ENCODE results near the gene RPL27A.

Gene RPL27A

DNA sequence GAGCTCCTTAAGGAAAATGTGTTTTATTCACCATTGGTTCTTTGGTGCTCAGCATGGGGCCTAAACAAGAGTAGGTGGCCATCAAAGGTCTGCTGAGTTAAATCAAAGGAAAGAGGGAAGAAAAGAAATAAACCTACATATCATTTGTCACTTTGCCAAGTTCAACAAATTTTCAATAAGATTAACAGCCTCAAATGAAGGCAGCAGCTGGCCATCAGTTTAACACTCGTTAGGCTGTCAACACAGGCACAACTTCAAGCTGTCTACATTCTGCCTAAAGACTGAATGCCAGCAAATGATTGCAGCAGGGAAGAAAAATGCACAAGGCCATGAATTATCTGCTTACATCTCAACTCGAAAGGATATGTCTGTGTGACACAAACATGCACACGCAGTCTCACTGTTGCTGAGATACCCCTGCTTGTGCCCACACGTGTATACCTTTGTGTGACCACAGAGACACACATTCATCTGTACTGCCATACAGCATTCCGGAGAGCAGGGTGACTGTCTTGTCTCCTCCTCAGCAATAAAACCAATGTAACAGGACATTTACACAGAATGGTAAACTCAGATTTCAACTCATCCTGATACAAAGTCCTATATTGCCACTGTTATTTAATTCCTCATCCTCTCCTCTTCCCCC is 40.3 kb upstream of the RPL27A start:
- TF ChIP-seq, protein P1, sequence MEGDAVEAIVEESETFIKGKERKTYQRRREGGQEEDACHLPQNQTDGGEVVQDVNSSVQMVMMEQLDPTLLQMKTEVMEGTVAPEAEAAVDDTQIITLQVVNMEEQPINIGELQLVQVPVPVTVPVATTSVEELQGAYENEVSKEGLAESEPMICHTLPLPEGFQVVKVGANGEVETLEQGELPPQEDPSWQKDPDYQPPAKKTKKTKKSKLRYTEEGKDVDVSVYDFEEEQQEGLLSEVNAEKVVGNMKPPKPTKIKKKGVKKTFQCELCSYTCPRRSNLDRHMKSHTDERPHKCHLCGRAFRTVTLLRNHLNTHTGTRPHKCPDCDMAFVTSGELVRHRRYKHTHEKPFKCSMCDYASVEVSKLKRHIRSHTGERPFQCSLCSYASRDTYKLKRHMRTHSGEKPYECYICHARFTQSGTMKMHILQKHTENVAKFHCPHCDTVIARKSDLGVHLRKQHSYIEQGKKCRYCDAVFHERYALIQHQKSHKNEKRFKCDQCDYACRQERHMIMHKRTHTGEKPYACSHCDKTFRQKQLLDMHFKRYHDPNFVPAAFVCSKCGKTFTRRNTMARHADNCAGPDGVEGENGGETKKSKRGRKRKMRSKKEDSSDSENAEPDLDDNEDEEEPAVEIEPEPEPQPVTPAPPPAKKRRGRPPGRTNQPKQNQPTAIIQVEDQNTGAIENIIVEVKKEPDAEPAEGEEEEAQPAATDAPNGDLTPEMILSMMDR (IDR thresholded peaks at IDR 0.05; ENCODE audit: insufficient read depth, missing control alignments), result no peak
- DNase-seq (ENCODE audit: insufficient read length, low spot score) (no peak), FAIRE-seq (no peak)

DNA sequence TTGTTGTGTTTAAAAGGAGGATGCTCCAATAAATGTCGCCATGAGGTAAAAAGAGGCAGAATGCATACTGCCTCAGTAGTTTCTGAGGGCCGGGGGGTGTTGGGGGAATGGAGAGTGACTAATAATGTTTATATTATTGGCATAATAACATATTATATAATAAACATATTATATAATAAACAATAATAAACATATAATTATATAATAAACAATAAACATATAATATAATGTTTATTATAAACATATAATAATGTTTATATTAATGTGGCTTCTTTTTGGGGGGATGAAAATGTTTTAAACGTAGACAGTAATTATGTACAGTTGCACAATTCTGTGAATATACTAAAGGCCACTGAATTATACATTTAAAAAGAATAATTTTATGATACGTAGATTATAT is 35.7 kb upstream of the RPL27A start:
- no peak for FAIRE-seq
- TF ChIP-seq, protein P1 (IDR thresholded peaks at IDR 0.05; ENCODE audit: insufficient read depth, missing control alignments), result no peak

DNA sequence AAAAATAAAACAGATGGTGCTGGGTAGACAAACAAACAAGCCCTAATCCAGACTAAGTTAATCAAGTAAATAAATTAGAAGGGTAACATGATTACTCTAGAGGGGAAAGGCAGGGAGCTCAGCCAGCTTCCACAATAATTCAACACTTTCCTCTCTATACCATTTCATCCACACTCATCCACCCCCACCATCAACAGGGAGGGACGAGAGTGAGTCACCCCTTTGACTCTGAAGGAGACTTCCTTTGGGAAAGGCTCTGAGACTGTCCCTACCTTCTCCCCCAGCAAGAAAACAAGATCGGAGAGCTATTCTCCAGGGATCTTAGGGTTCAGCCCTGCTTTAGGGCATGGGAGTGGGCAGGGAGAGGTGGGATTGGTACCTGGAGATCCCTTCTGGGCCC is 33.2 kb upstream of the RPL27A start:
- FAIRE-seq (no peak), DNase-seq (ENCODE audit: insufficient read length, low spot score) (no peak)
- TF ChIP-seq, protein P1 (IDR thresholded peaks at IDR 0.05; ENCODE audit: insufficient read depth, missing control alignments), result no peak

More for the DNA sequence above, 35.7 kb upstream of the RPL27A start:
- DNase-seq (ENCODE audit: insufficient read length, low spot score), result no peak

DNA sequence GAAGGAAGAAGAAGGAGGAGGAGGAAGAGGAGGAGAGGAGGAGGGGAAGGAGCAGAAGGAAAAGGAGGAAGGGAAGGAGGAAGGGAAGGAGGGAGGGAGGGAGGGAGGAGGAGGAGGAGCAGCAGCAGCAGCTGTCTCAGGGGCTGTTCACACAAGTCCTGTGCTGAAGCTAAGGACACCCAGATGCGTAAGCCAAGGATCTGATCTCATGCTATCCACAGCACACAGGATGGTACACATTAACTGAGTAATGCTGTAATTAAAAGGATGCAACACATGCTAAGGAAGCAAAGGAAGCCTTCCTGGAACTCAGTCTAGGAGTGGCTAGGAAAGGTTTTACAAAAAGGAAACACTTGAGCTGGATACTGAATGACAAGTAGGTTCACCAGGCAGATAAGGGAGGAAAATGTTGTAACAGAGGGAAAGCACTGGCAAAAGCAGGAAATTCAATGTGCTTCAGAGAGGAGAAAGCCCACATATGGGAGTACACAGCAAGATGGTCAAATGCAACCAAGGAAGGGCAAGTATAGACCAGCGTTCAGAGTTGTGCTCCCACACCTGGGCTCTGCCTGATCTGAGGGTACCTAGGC is 32.1 kb upstream of the RPL27A start:
- DNase-seq (ENCODE audit: insufficient read length, low spot score) (no peak), FAIRE-seq (no peak)
- TF ChIP-seq, protein P1 (IDR thresholded peaks at IDR 0.05; ENCODE audit: insufficient read depth, missing control alignments), result no peak

DNA sequence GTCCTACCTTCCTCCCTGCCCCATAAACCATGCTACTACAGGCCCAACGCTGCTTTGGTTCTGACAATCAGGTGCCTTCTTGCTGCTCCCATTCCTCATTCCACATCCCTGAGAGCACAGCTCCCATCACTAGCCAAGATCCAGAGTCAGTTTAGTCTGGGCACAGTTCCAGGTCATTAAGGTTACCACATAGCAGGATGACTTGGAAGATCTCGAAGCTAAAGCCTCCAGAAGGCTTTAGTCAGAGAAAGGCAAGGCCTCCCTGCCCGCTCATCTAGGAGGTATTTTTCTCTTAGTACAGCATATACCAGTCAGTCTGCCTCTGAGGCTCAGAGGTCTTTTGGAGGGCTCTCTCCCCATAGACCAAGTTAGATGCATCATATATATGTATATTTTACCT is 30.5 kb upstream of the RPL27A start:
- TF ChIP-seq, protein P1 (IDR thresholded peaks at IDR 0.05; ENCODE audit: insufficient read depth, missing control alignments), result no peak
- no peak for DNase-seq (ENCODE audit: insufficient read length, low spot score)
- FAIRE-seq, result no peak

DNA sequence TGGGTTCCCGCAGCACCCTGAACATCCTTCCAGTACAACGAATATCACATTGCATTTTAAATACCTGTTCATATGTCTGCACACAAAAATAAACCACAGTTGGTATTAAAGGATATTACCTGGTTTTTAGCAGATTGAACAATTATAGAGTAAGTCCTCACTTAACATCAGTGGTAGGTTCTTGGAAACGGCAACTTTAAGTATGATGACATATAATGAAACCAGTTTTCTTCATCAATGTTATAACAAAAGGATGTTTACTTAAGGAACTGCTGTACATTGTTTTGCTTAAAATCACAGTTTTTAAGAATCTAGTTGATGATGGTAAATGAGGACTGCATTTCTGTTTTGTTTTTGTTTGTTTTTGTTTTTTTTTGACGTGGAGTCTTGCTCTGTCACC is 28.1 kb upstream of the RPL27A start:
- no peak for FAIRE-seq
- no peak for DNase-seq (ENCODE audit: insufficient read length, low spot score)
- TF ChIP-seq, protein P1 (IDR thresholded peaks at IDR 0.05; ENCODE audit: insufficient read depth, missing control alignments), result no peak

DNA sequence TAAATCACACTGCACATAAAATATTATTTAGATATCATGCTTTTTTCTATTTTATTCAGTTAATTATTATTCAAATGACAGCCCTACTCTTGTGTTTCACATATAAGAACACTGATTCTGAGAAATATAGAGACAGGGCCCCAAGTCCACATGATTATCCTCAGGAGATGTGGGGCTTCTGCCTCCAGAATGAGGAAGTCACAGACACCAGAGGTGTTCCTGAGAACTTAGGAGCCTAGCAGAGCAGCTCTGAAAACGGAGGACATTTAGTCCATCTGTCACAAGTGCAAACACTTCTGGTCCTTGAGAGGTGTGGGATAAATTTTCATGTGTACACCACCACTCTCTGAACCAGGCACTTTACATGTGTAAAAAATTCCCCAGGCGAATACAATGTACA is 26.3 kb upstream of the RPL27A start:
- TF ChIP-seq, protein P1 (IDR thresholded peaks at IDR 0.05; ENCODE audit: insufficient read depth, missing control alignments), result no peak
- no peak for DNase-seq (ENCODE audit: insufficient read length, low spot score)
- FAIRE-seq, result no peak

Data from D721Med (cell line).